Measurements from ENCODE around the gene CTXN2. TPM values are rescaled to one million over a fixed set of nuclear protein-coding genes. Genes with fewer than 3 reads are reported as not detected.

Gene CTXN2
- total and polyA plus RNA-seq, 9 of the 15 experiments (the other 6 are each of a cell fraction or from before 2014, with no cell fraction given), result not detected

- TF ChIP-seq, protein P1, sequence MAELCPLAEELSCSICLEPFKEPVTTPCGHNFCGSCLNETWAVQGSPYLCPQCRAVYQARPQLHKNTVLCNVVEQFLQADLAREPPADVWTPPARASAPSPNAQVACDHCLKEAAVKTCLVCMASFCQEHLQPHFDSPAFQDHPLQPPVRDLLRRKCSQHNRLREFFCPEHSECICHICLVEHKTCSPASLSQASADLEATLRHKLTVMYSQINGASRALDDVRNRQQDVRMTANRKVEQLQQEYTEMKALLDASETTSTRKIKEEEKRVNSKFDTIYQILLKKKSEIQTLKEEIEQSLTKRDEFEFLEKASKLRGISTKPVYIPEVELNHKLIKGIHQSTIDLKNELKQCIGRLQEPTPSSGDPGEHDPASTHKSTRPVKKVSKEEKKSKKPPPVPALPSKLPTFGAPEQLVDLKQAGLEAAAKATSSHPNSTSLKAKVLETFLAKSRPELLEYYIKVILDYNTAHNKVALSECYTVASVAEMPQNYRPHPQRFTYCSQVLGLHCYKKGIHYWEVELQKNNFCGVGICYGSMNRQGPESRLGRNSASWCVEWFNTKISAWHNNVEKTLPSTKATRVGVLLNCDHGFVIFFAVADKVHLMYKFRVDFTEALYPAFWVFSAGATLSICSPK (IDR thresholded peaks at IDR 0.05; ENCODE audit: borderline replicate concordance), result no peak
- no peak for TF ChIP-seq ZNF668 (CRISPR knock-in tag; IDR thresholded peaks at IDR 0.05)
- TF ChIP-seq ZNF77 (CRISPR knock-in tag; IDR thresholded peaks at IDR 0.05), result no peak
- no peak for TF ChIP-seq PHB2 (IDR thresholded peaks at IDR 0.05; ENCODE audit: low read depth)
- TF ChIP-seq, protein P2, sequence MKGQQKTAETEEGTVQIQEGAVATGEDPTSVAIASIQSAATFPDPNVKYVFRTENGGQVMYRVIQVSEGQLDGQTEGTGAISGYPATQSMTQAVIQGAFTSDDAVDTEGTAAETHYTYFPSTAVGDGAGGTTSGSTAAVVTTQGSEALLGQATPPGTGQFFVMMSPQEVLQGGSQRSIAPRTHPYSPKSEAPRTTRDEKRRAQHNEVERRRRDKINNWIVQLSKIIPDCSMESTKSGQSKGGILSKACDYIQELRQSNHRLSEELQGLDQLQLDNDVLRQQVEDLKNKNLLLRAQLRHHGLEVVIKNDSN (CRISPR knock-in tag; IDR thresholded peaks at IDR 0.05), result no peak
- TF ChIP-seq, protein P3, sequence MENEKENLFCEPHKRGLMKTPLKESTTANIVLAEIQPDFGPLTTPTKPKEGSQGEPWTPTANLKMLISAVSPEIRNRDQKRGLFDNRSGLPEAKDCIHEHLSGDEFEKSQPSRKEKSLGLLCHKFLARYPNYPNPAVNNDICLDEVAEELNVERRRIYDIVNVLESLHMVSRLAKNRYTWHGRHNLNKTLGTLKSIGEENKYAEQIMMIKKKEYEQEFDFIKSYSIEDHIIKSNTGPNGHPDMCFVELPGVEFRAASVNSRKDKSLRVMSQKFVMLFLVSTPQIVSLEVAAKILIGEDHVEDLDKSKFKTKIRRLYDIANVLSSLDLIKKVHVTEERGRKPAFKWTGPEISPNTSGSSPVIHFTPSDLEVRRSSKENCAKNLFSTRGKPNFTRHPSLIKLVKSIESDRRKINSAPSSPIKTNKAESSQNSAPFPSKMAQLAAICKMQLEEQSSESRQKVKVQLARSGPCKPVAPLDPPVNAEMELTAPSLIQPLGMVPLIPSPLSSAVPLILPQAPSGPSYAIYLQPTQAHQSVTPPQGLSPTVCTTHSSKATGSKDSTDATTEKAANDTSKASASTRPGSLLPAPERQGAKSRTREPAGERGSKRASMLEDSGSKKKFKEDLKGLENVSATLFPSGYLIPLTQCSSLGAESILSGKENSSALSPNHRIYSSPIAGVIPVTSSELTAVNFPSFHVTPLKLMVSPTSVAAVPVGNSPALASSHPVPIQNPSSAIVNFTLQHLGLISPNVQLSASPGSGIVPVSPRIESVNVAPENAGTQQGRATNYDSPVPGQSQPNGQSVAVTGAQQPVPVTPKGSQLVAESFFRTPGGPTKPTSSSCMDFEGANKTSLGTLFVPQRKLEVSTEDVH (IDR thresholded peaks at IDR 0.05; ENCODE audit: low read depth, partially characterized antibody), result no peak
- no peak for TF ChIP-seq CBX2 (IDR thresholded peaks at IDR 0.05; ENCODE audit: insufficient read depth, low read length, poor library complexity, severe bottlenecking)
- TF ChIP-seq, protein P4, sequence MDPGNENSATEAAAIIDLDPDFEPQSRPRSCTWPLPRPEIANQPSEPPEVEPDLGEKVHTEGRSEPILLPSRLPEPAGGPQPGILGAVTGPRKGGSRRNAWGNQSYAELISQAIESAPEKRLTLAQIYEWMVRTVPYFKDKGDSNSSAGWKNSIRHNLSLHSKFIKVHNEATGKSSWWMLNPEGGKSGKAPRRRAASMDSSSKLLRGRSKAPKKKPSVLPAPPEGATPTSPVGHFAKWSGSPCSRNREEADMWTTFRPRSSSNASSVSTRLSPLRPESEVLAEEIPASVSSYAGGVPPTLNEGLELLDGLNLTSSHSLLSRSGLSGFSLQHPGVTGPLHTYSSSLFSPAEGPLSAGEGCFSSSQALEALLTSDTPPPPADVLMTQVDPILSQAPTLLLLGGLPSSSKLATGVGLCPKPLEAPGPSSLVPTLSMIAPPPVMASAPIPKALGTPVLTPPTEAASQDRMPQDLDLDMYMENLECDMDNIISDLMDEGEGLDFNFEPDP (CRISPR knock-in tag; IDR thresholded peaks at IDR 0.05), result no peak
- peak; percentile 57 for TF ChIP-seq MAFG (tag; conservative IDR thresholded peaks at IDR 0.05)
- no peak for TF ChIP-seq HCFC1 (IDR thresholded peaks at IDR 0.05; ENCODE audit: low read depth, low read length)
- TF ChIP-seq WHSC1 (IDR thresholded peaks at IDR 0.05; ENCODE audit: low read length), result no peak
- no peak for TF ChIP-seq SRSF3 (IDR thresholded peaks at IDR 0.05; ENCODE audit: insufficient read depth, low read length)
- no peak for TF ChIP-seq RBM25 (IDR thresholded peaks at IDR 0.05; ENCODE audit: low read depth, low read length, severe bottlenecking)
- peak; percentile 54; the same call in 1 of the 2 replicates for TF ChIP-seq ZNF316 (IDR thresholded peaks at IDR 0.05)
- no peak for TF ChIP-seq JUN (IDR thresholded peaks at IDR 0.05; ENCODE audit: borderline replicate concordance, low read depth, low read length)
- TF ChIP-seq JUN (CRISPR knock-in tag; IDR thresholded peaks at IDR 0.05; ENCODE audit: borderline replicate concordance), result no peak
- no peak for TF ChIP-seq CHD2 (IDR thresholded peaks at IDR 0.05; ENCODE audit: low read depth, low read length)
- TF ChIP-seq C11orf30 (IDR thresholded peaks at IDR 0.05; ENCODE audit: low read depth), result peak; percentile 15; the same call in 1 of the 2 replicates
- peak; percentile 40; the same call in 1 of the 2 replicates for TF ChIP-seq MAFF (IDR thresholded peaks at IDR 0.05; ENCODE audit: low read length)
- TF ChIP-seq ZNF324 (CRISPR knock-in tag; IDR thresholded peaks at IDR 0.05), result no peak
- TF ChIP-seq BDP1 (IDR thresholded peaks at IDR 0.05; ENCODE audit: insufficient read depth, insufficient read length), result no peak
- peak; percentile 35; the same call in 1 of the 2 replicates for TF ChIP-seq MAFK (IDR thresholded peaks at IDR 0.05; ENCODE audit: low read length)
- no peak for TF ChIP-seq ILK (tag; IDR thresholded peaks at IDR 0.05; ENCODE audit: borderline replicate concordance, low read depth)
- TF ChIP-seq KAT2B (IDR thresholded peaks at IDR 0.05; ENCODE audit: low read depth, low read length), result no peak
These were observed 22.8 kb upstream of the CTXN2 start (continued) for GRCh38 chr15:48168616-48169015.

Data from K562 (cell line).